Hepatocyte (in vitro differentiated cells): ENCODE data around the gene TRHDE.

Experiments
- EZH2 ChIP-seq: fragments of 200-600 bp; sonication (generic); IDR thresholded peaks from 2 replicates; pipeline ENCODE4 v1.6.1; 2016; ENCODE audit warnings: antibody characterized with exemption, mild to moderate bottlenecking, borderline replicate concordance
- TF ChIP-seq, protein P1 (sequence below): fragments of 200-600 bp; sonication (generic); IDR thresholded peaks from 2 replicates; pipeline ENCODE4 v1.5.1; 2016; ENCODE audit warnings: antibody characterized with exemption, mild to moderate bottlenecking; ENCODE audit not compliant: poor library complexity

DNA sequence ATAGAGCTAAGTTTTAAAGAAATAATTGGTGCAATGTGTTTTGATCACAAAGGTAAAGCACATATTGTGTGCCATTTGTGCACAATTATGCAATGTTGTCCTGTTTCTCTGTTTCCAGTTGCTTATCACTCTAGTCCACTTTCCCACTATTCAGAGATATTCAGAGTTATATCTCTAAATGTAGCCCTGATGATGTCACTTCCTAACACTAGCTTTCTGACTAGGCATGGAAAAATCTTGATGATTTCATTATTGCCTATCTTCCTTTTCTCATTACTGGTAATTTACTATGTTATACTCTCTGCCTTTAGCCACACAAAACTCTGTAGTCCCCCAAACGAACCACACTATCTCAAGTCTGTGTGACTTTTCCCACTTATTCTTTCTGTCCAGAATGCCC lies 221.2 kb downstream of the TRHDE start:
- TF ChIP-seq EZH2 = no peak
- TF ChIP-seq, protein P1, sequence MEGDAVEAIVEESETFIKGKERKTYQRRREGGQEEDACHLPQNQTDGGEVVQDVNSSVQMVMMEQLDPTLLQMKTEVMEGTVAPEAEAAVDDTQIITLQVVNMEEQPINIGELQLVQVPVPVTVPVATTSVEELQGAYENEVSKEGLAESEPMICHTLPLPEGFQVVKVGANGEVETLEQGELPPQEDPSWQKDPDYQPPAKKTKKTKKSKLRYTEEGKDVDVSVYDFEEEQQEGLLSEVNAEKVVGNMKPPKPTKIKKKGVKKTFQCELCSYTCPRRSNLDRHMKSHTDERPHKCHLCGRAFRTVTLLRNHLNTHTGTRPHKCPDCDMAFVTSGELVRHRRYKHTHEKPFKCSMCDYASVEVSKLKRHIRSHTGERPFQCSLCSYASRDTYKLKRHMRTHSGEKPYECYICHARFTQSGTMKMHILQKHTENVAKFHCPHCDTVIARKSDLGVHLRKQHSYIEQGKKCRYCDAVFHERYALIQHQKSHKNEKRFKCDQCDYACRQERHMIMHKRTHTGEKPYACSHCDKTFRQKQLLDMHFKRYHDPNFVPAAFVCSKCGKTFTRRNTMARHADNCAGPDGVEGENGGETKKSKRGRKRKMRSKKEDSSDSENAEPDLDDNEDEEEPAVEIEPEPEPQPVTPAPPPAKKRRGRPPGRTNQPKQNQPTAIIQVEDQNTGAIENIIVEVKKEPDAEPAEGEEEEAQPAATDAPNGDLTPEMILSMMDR = no peak
